Neural progenitor cell (in vitro differentiated cells): ENCODE data around the gene PLXNA4. TPM values are rescaled to one million over a fixed set of nuclear protein-coding genes. Genes with fewer than 3 reads are reported as not detected.
A peak's percentile ranks its signal among the peaks of the same experiment; 100 is the strongest.

Experiments used
- DNase-seq: peaks from one replicate; pipeline ENCODE4 v3.0.0-alpha.2; 2016; ENCODE audit warnings: low spot score
- H2AFZ ChIP-seq: fragments of 200-600 bp; sonication (generic); replicated peaks from 2 replicates; pipeline ENCODE4 v1.6.1; 2016; ENCODE audit warnings: antibody characterized with exemption
- H3F3A ChIP-seq: fragments of 200-600 bp; sonication (generic); 2 replicates; pipeline ENCODE4 v1.6.1; 2016; ENCODE audit warnings: antibody characterized with exemption, low read depth
- H3K27ac ChIP-seq: fragments of 200-600 bp; sonication (generic); 2 replicates; pipeline ENCODE4 v1.5.1; 2016; ENCODE audit warnings: mild to moderate bottlenecking
- H3K27me3 ChIP-seq: fragments of 200-600 bp; sonication (generic); 2 replicates; pipeline ENCODE4 v1.6.1; 2016; ENCODE audit warnings: mild to moderate bottlenecking, moderate library complexity
- H3K36me3 ChIP-seq: fragments of 200-600 bp; sonication (generic); 2 replicates; pipeline ENCODE4 v1.5.1; 2016
- H3K4me1 ChIP-seq: fragments of 200-600 bp; sonication (generic); 2 replicates; pipeline ENCODE4 v1.6.1; 2016; ENCODE audit warnings: mixed run types
- H3K4me2 ChIP-seq: fragments of 200-600 bp; sonication (generic); 2 replicates; pipeline ENCODE4 v1.6.1; 2016
- H3K4me3 ChIP-seq: fragments of 200-600 bp; sonication (generic); 2 replicates; pipeline ENCODE4 v1.5.1; 2016
- H3K79me2 ChIP-seq: fragments of 200-600 bp; sonication (generic); 2 replicates; pipeline ENCODE4 v1.6.1; 2016; ENCODE audit warnings: low read depth
- H3K9ac ChIP-seq: fragments of 200-600 bp; sonication (generic); 2 replicates; pipeline ENCODE4 v1.6.1; 2016
- H3K9me3 ChIP-seq: fragments of 200-600 bp; sonication (generic); 2 replicates; pipeline ENCODE4 v1.5.1; 2016; ENCODE audit warnings: low read depth
- H4K20me1 ChIP-seq: fragments of 200-600 bp; sonication (generic); 2 replicates; pipeline ENCODE4 v1.6.1; 2016; ENCODE audit warnings: low read depth
- H3K27ac Mint-ChIP-seq: 3 replicates; pipeline ENCODE4 v1.8.0; 2021; ENCODE audit warnings: mixed read lengths
- H3K27me3 Mint-ChIP-seq: 2 replicates; pipeline ENCODE4 v1.8.0; 2022; ENCODE audit warnings: low read depth, mild to moderate bottlenecking, inconsistent platforms, moderate library complexity, mixed read lengths; ENCODE audit not compliant: insufficient read depth
- H3K36me3 Mint-ChIP-seq: 3 replicates; pipeline ENCODE4 v1.8.0; 2021; ENCODE audit warnings: mixed read lengths
- H3K4me1 Mint-ChIP-seq: 3 replicates; pipeline ENCODE4 v1.8.0; 2021; ENCODE audit warnings: mixed read lengths
- H3K4me3 Mint-ChIP-seq: 3 replicates; pipeline ENCODE4 v1.8.0; 2021; ENCODE audit warnings: mild to moderate bottlenecking, moderate library complexity, mixed read lengths
- H3K9me3 Mint-ChIP-seq: 3 replicates; pipeline ENCODE4 v1.8.0; 2020; ENCODE audit warnings: mixed read lengths
- EZH2 ChIP-seq: fragments of 200-600 bp; sonication (generic); IDR thresholded peaks from 2 replicates; pipeline ENCODE4 v1.6.1; 2017; ENCODE audit warnings: antibody characterized with exemption, mild to moderate bottlenecking, moderate library complexity
- EZH2phosphoT487 ChIP-seq: fragments of 200-600 bp; sonication (generic); IDR thresholded peaks from 2 replicates; pipeline ENCODE4 v1.6.1; 2017; ENCODE audit warnings: antibody characterized with exemption
- total RNA-seq: library from RNA; depleted of rRNA; stranded (reverse); fragments of >200 nt; gene quantifications from 2 replicates; pipeline ENCODE4 v1.2.3, GENCODE V29; 2015; ENCODE audit warnings: low replicate concordance
- TF ChIP-seq, protein P1 (sequence below): fragments of 200-600 bp; sonication (generic); IDR thresholded peaks from 2 replicates; pipeline ENCODE4 v1.5.1; 2017; ENCODE audit warnings: antibody characterized with exemption, mild to moderate bottlenecking

Gene PLXNA4
- total RNA-seq, 1 donor from 2014 or later: 0.49 TPM

DNA sequence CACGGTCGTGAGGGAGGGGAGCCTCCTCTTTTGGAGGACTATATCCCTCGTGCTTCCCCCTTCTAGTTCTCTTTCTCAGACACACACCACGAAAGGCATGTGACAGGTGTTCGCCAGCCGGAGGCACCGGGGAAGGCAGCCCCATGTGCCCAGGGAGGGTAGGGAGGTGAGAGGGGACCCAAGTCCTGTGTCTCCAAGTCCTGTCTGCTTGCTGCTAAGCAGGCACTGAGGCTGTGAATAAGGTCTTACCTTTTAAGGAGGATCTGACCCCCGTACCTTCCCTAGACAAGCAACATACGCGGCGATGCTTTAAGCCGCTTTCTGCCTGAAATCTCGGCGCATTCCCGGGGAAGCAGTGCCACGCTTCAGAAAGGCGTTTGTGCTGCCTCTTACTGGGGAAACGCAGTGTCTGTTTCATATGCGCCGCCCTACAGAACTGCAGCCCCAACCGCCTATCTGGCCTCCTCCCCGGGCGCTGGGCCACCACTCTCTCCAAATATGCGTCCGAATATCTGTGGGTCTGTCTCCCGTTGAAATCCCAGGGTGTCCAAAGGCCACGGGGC lies 770 bp downstream of the PLXNA4 start:
- Mint-ChIP-seq H3K27ac (no peak overlapping the region), H3K27me3 (peaks cover 60% of the 10 kb centered on the region), H3K4me1 (peaks cover 38% of the 10 kb centered on the region), H3K36me3 (no peaks in the 10 kb centered on the region), H3K4me3 (peak overlapping the region; percentile 80), H3K9me3 (peaks cover 2% of the 10 kb centered on the region)
- TF ChIP-seq, protein P1, sequence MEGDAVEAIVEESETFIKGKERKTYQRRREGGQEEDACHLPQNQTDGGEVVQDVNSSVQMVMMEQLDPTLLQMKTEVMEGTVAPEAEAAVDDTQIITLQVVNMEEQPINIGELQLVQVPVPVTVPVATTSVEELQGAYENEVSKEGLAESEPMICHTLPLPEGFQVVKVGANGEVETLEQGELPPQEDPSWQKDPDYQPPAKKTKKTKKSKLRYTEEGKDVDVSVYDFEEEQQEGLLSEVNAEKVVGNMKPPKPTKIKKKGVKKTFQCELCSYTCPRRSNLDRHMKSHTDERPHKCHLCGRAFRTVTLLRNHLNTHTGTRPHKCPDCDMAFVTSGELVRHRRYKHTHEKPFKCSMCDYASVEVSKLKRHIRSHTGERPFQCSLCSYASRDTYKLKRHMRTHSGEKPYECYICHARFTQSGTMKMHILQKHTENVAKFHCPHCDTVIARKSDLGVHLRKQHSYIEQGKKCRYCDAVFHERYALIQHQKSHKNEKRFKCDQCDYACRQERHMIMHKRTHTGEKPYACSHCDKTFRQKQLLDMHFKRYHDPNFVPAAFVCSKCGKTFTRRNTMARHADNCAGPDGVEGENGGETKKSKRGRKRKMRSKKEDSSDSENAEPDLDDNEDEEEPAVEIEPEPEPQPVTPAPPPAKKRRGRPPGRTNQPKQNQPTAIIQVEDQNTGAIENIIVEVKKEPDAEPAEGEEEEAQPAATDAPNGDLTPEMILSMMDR: peak; percentile 38
- no peak for TF ChIP-seq EZH2phosphoT487
- Histone ChIP-seq H3K9me3 (no peaks in the 10 kb centered on the region), H2AFZ (peak overlapping the region; percentile 32), H3K36me3 (no peaks in the 10 kb centered on the region), H3K27me3 (peaks cover 93% of the 10 kb centered on the region), H3K4me1 (peaks cover 52% of the 10 kb centered on the region), H3K79me2 (no peaks in the 10 kb centered on the region), H3K9ac (no peak overlapping the region), H3F3A (peaks cover 27% of the 10 kb centered on the region), H3K4me3 (peak overlapping the region; percentile 75), H4K20me1 (peaks cover 31% of the 10 kb centered on the region), H3K4me2 (peak overlapping the region; percentile 95), H3K27ac (no peak overlapping the region)
- peak; percentile 82 for DNase-seq

DNA sequence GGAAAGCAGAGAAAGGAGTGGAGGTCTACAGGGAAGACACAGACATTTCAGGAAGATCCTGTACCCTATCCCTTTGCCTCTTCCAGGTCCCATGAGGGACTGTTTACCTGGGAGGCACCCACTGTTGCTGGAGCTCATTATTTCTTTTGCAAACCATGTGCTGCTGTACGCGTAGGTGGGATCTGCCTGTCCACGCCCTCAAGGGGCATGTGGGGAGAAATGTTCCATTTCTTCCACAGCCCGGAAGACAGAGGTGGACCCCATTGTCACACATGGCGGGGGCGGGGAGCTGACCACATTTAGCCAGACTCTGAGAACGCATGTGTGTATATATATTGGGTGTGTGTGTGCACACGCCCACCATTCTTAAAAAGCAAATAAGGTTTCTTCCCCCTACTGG lies 2.0 kb downstream of the PLXNA4 start:
- H3K27ac ChIP-seq: no peak overlapping the region
- no peak overlapping the region for H2AFZ ChIP-seq
- Mint-ChIP-seq H3K27ac (no peak overlapping the region), H3K4me3 (no peak overlapping the region), H3K36me3 (no peaks in the 10 kb centered on the region), H3K9me3 (peaks cover 2% of the 10 kb centered on the region), H3K4me1 (peaks cover 35% of the 10 kb centered on the region), H3K27me3 (peaks cover 62% of the 10 kb centered on the region)
- TF ChIP-seq, protein P1: no peak
- TF ChIP-seq EZH2phosphoT487: no peak
- TF ChIP-seq EZH2: no peak
- H3K9me3 ChIP-seq: no peaks in the 10 kb centered on the region
- H3K36me3 ChIP-seq: no peaks in the 10 kb centered on the region
- peaks cover 35% of the 10 kb centered on the region for H3F3A ChIP-seq
- H3K4me3 ChIP-seq: peak overlapping the region; percentile 15
- peak overlapping the region; percentile 95 for H3K4me2 ChIP-seq
- H4K20me1 ChIP-seq: peaks cover 31% of the 10 kb centered on the region
- peaks cover 97% of the 10 kb centered on the region for H3K27me3 ChIP-seq
- H3K9ac ChIP-seq: no peak overlapping the region
- H3K79me2 ChIP-seq: no peaks in the 10 kb centered on the region
- H3K4me1 ChIP-seq: peaks cover 56% of the 10 kb centered on the region
- peak; percentile 21 for DNase-seq

DNA sequence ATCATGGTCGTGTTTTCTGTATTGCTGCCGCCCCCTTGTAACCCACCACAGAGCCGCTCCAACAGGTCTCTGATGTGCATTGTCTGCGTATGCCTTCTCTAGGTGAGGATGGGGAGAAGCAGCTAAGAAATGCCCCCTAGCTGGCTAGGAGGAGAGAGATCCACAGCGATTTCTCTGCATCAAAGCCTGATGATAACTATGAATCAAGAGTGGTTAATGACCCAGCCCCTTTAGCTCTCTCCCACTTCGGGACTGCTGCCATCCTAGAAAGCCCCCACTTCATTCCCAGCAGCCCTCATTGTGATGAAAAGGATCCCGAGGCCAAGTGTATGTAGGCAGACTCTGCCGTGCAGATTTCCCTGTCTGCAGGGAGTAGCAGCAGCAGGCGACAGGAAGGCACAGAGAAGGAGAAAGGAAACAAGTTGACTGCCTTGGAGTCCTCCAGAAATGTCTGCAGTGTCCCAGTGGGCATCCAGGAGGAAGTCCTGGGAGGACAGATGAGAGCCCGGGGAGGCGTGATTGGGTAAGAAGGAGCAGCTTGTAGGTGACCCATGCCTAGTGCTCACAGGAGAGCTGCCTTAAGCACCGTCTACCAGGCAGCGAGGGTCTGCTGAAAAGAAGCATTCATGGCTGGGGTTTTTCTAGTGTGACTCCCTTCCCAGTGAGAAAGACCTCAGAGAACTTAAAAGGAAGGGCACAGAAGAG lies 2.9 kb downstream of the PLXNA4 start:
- no peak overlapping the region for H3K4me3 ChIP-seq
- DNase-seq: no peak
- no peak overlapping the region for H3K27ac Mint-ChIP-seq

More for the DNA sequence above, 2.9 kb downstream of the PLXNA4 start:
- H3K4me2 ChIP-seq: peak overlapping the region; percentile 95
- H3K4me1 ChIP-seq: peaks cover 56% of the 10 kb centered on the region
- peaks cover 2% of the 10 kb centered on the region for H3K9me3 Mint-ChIP-seq
- no peak overlapping the region for H2AFZ ChIP-seq
- H3K27me3 Mint-ChIP-seq: peaks cover 59% of the 10 kb centered on the region
- H3K9me3 ChIP-seq: no peaks in the 10 kb centered on the region
- no peak overlapping the region for H3K4me3 Mint-ChIP-seq
- H3K27me3 ChIP-seq: peaks cover 95% of the 10 kb centered on the region
- peaks cover 35% of the 10 kb centered on the region for H3K4me1 Mint-ChIP-seq
- H3K36me3 ChIP-seq: no peaks in the 10 kb centered on the region
- peaks cover 35% of the 10 kb centered on the region for H3F3A ChIP-seq
- H3K79me2 ChIP-seq: no peaks in the 10 kb centered on the region
- no peak overlapping the region for H3K27ac ChIP-seq
- H3K36me3 Mint-ChIP-seq: no peaks in the 10 kb centered on the region
- TF ChIP-seq EZH2: no peak
- TF ChIP-seq EZH2phosphoT487: no peak
- TF ChIP-seq, protein P1: no peak
- no peak overlapping the region for H3K9ac ChIP-seq
- H4K20me1 ChIP-seq: peaks cover 31% of the 10 kb centered on the region
